AML-193 (cell line): ENCODE data around the gene TIMP3.

Experiments
- DNase-seq, 2 experiments: peaks; one replicate each; lab custom pipeline; 2025; lab: John Stamatoyannopoulos, UW

The TIMP3 gene

DNA sequence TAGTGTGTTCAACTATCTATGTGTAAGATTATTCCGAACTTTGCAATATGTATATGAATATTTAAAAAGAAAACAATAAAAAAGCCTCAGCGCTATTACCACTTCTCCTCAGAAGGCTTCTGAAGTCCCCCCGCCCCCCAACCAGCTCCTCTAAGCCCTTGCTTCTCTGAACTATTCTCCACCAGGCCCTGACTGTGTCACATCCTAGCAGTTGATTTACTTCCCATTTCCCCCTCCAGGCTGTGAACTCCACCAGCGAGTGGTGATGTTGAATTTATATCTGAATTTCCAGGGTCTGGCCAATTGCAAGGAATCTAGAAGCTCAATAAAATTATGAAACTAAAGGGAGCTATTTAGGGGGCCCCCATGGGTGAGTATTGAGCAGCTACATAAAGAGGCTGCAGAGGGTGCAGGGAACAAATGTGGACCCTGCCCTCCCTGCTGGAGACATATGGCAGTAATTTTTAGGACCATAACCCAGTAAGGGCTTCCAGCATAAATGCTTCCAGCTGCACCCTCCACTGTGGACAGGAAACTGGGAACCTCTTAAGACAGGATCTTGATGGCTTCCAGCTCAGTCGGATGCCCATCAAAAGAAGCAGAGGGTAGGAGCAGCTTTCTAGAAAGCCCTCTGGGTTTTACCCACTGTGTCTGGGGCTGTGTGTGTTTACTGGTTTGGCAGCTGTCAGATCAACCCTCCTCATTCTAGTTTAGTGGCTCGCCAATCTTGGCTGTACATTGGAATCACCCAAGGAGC, 81.4 kb downstream of the TIMP3 start:
- no peak for DNase-seq

DNA sequence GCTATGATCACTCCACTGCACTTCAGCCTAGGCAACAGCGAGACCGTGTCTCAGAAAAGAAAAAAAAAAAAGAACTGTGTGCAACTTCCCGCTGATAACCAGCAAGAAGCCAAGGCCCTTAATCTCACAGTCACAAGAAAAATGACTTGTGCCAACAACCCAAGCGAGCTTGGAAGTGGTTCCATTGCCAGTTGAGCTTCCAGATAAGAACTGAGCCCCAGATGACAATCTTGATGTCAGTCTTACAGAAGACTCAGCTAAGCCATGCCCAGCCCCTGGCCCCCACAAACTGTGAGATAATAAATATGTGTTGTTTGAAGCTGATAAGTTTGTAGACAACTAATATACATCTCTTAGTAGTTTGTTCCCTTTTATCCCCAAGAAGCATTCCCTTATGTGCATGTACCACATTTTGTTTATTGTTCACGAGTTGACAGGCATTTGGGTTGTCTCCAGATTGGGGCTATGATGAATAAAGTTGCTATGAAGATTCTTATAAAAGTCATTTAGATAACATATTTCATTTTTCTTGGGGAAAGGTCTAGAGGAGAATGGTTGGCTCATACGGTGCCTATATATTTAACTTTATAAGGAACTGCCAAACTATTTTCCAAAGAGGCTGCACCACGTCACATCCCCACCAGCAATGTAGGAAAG, 85.9 kb downstream of the TIMP3 start:
- DNase-seq = no peak

- no peak for DNase-seq
Observed at GRCh38 chr22:32888976-32889375, 87.5 kb downstream of the TIMP3 start.

DNA sequence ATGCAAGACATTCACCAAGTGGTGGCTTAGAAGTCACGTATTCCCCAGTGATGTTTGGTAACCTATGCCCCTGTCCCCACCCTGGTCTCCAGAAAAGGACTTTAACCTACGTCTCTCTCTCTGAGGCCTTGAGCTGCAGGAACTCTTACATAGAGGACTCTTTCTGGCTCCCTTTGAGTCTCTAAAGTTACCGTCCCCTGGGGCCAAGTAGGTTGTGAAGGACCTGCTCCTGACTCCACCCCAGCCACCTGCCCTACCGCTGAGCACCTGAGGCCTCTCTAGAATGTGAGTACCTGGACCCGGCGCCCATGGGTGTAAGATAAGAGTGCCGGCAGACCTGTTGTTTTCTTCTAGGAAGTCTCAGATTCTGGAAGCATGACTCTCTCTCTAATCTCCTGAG, 95.4 kb downstream of the TIMP3 start:
- no peak for DNase-seq

DNA sequence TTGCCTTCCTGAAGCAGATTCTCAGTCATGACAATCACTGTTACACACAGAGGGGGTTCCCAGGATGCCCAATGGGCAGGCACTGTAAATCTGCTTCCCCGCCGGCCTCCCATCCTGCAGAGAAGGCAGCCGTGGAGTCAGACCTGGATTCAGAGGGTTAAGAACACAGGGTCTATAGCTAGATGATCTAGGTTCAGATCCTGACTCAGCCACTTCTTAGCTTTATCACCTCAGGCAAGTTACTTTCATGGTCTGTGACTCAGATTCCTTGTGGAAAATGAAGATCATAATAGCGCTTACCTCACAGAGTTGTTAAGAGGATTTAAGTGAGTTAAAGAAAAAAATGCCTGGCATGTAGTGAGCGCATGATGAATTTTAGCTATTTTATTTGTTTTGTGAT, 95.9 kb downstream of the TIMP3 start:
- DNase-seq = no peak

- no peak for DNase-seq
Observed at GRCh38 chr22:32900886-32901635, 99.6 kb downstream of the TIMP3 start.

DNA sequence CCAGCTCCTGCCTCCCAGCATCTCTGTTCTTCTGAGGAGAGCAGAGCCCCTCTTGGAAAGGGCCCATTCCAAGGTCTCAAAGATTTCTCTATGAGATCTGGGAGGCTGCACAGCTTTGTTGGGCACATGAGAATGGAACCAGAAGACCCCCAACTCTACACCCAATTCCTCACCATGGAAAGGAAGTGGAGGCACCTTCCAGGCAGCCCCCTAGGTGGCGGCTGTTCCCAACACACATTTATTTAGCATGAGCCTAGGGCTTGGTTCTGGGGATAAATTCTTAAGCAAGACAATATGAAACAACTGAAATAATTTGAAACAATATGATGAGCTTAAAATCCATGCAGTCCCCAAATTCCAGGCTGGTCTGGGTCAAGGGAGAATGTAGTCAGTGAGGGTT, 100.4 kb downstream of the TIMP3 start:
- DNase-seq = no peak

GRCh38 chr22:32903507-32903906, 102.0 kb downstream of the TIMP3 start:
- no peak for DNase-seq

DNA sequence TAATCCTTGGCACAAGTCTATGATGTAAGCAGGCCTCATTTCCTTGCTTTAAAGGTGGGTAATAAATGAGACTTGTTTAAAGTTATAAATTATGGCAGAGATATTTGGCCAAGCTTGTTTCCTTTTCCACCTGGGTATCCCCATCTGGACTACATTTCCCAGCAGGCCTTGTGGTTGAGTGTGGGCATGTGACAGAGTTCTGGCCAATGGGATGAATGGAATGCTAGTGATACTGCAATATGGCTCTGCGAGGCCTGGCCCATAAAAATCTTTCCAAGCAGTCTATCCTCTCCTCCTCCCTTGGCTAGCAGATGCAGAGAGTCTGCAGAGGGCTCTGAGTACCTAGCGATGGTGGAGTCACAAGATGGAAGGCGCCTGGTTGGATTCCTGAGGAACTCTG, 102.5 kb downstream of the TIMP3 start:
- no peak for DNase-seq

- no peak for DNase-seq
Observed at GRCh38 chr22:32905400-32905799, 103.9 kb downstream of the TIMP3 start.

DNA sequence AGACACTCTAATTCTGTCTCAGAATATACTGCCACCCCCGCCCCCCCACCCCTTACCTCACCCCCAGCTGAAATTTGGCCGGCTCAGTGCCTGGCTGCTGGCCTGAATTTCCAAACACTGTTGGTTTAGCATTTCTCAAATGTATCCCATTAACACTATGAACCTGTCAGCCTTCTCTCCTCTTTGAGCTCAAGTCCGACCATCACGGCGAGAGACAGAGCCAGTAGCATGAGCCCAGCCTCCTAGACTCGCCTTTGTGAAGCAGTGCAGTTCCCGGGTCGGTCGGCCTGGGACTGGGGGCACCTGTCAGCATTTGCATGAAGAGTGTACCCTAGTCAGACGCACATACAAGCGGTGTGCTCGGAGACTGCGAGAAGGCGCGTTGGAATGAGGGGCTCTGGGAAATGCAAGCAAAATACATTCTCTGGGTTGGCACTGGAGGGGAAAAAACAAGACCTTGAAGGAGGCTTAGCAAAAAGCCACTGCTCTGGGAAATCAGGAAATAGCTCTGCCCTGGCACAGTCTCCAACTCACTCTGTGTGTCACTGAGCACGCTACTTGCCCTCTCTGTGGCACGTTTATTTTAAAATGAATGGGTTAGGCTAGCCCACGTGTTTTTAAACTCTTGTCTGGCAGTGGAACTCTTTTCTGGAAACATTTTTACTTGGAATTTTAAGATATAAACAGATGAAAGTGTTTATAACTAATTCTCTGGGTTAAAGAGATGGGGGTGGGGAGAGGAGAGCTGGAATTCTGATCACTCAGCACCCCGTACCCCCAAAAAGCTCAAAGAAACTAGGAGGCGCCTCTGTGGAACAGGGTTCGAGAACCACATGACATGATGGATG, 108.3 kb downstream of the TIMP3 start:
- DNase-seq = no peak

DNA sequence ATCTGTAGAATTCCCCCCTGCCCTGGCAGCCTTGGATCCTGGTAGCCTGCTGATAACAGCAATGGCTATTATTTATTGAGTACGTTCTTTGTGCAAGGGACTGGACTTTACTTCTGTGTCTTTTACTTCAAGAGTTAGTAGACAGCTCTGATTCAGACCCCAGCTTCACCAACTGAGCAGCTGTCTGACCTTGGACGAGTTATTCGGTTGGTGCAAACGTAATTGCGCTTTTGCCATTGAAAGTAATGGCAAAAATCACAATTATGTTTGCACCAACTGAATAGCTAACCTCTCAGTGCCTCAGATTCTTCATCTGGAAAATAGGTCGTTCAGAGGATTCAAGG, 108.9 kb downstream of the TIMP3 start:
- DNase-seq = no peak

- DNase-seq = no peak
Observed at GRCh38 chr22:32911503-32911902, 110.0 kb downstream of the TIMP3 start.
